Inflammatory macrophage treated with lipopolysaccharide for 1 hour (primary cell): ENCODE measurements around the gene DOCK1.

Experiments
- DNase-seq, 2 donors: peaks; one replicate each; pipeline ENCODE4 v3.0.0-alpha.2; 2020 to 2022

Gene DOCK1

GRCh38 chr10:127193125-127193524 is 287.9 kb downstream of the DOCK1 start:
- no peak for DNase-seq

GRCh38 chr10:127194111-127194510 is 288.9 kb downstream of the DOCK1 start:
- DNase-seq: no peak

- DNase-seq: no peak
Measured at GRCh38 chr10:127194599-127194998, 289.4 kb downstream of the DOCK1 start.

- no peak for DNase-seq
Measured at GRCh38 chr10:127195041-127195506, 289.8 kb downstream of the DOCK1 start.

GRCh38 chr10:127195571-127196281 is 290.5 kb downstream of the DOCK1 start:
- no peak for DNase-seq

- peak; percentile 6 to 31 for DNase-seq
Measured at GRCh38 chr10:127196282-127197153, 291.3 kb downstream of the DOCK1 start, which contains the start of gene INSYN2A. Gene INSYN2A (minus strand): TSS chr10:127196591. CDS start chr10:127176395, 20,196 bp downstream.

- no peak for DNase-seq
Measured at GRCh38 chr10:127197154-127197432, 291.9 kb downstream of the DOCK1 start.

- DNase-seq: no peak
Measured at GRCh38 chr10:127198307-127198706, 293.1 kb downstream of the DOCK1 start.

GRCh38 chr10:127198721-127199120 is 293.5 kb downstream of the DOCK1 start:
- DNase-seq: no peak

GRCh38 chr10:127200646-127201045 is 295.4 kb downstream of the DOCK1 start:
- no peak for DNase-seq

GRCh38 chr10:127203067-127203466 is 297.8 kb downstream of the DOCK1 start:
- DNase-seq: no peak

- DNase-seq: no peak
Measured at GRCh38 chr10:127207081-127207480, 301.9 kb downstream of the DOCK1 start.

- no peak for DNase-seq
Measured at GRCh38 chr10:127210936-127211466, 305.8 kb downstream of the DOCK1 start.

- no peak for DNase-seq
Measured at GRCh38 chr10:127215866-127216265, 310.6 kb downstream of the DOCK1 start.

- DNase-seq: no peak
Measured at GRCh38 chr10:127216274-127216673, 311.0 kb downstream of the DOCK1 start.

GRCh38 chr10:127216786-127217185 is 311.6 kb downstream of the DOCK1 start:
- DNase-seq: no peak

GRCh38 chr10:127218658-127219057 is 313.4 kb downstream of the DOCK1 start:
- no peak for DNase-seq

- no peak for DNase-seq
Measured at GRCh38 chr10:127221281-127221680, 316.1 kb downstream of the DOCK1 start.

- DNase-seq: no peak
Measured at GRCh38 chr10:127227027-127227426, 321.8 kb downstream of the DOCK1 start.

- DNase-seq: no peak
Measured at GRCh38 chr10:127227663-127228062, 322.4 kb downstream of the DOCK1 start.

GRCh38 chr10:127228195-127228787 is 323.1 kb downstream of the DOCK1 start:
- DNase-seq: no peak

- no peak for DNase-seq
Measured at GRCh38 chr10:127234306-127234800, 329.1 kb downstream of the DOCK1 start.

GRCh38 chr10:127236266-127236665 is 331.0 kb downstream of the DOCK1 start:
- no peak for DNase-seq
